Endodermal cell (in vitro differentiated cells): ENCODE measurements around the gene MMP3. TPM values are rescaled to one million over a fixed set of nuclear protein-coding genes. Genes with fewer than 3 reads are reported as not detected.

Source experiments
- DNase-seq: peaks from one replicate; pipeline ENCODE4 v3.0.0-alpha.2; 2017
- H3K27ac ChIP-seq: 2 replicates; pipeline ENCODE4 v1.5.1; 2013; ENCODE audit warnings: mild to moderate bottlenecking, low read depth, low read length, moderate library complexity
- H3K27me3 ChIP-seq: 2 replicates; pipeline ENCODE4 v1.6.1; 2013; ENCODE audit warnings: mild to moderate bottlenecking, low read length, moderate library complexity; ENCODE audit not compliant: insufficient read depth, control insufficient read depth, poor library complexity, severe bottlenecking
- H3K36me3 ChIP-seq: 2 replicates; pipeline ENCODE4 v1.7.0; 2013; ENCODE audit warnings: mild to moderate bottlenecking, low read length, moderate library complexity; ENCODE audit not compliant: control insufficient read depth, insufficient read depth
- H3K4me1 ChIP-seq: one replicate; pipeline ENCODE4 v1.7.0; 2013; ENCODE audit warnings: low read length; ENCODE audit not compliant: control insufficient read depth, insufficient read depth
- H3K4me3 ChIP-seq: 2 replicates; pipeline ENCODE4 v1.5.1; 2013; ENCODE audit warnings: mild to moderate bottlenecking, low read length, moderate library complexity
- H3K9ac ChIP-seq: 2 replicates; pipeline ENCODE4 v1.6.1; 2013; ENCODE audit warnings: mild to moderate bottlenecking, low read length, moderate library complexity; ENCODE audit not compliant: poor library complexity, severe bottlenecking; ENCODE audit errors: extremely low read depth
- H3K9me3 ChIP-seq: 2 replicates; pipeline ENCODE4 v1.6.1; 2013; ENCODE audit warnings: mild to moderate bottlenecking, low read length, moderate library complexity; ENCODE audit not compliant: control insufficient read depth
- H3K27ac Mint-ChIP-seq: 2 replicates; pipeline ENCODE4 v1.8.0; 2020; ENCODE audit warnings: mixed read lengths
- H3K27me3 Mint-ChIP-seq: 2 replicates; pipeline ENCODE4 v1.8.0; 2021; ENCODE audit warnings: mild to moderate bottlenecking, mixed read lengths; ENCODE audit not compliant: insufficient read depth
- H3K36me3 Mint-ChIP-seq: 2 replicates; pipeline ENCODE4 v1.8.0; 2020; ENCODE audit warnings: low read depth, mixed read lengths
- H3K4me1 Mint-ChIP-seq: 2 replicates; pipeline ENCODE4 v1.8.0; 2020; ENCODE audit warnings: mixed read lengths
- H3K4me3 Mint-ChIP-seq: 2 replicates; pipeline ENCODE4 v1.8.0; 2020; ENCODE audit warnings: mild to moderate bottlenecking, moderate library complexity, mixed read lengths
- H3K9me3 Mint-ChIP-seq: 2 replicates; pipeline ENCODE4 v1.8.0; 2020; ENCODE audit warnings: mild to moderate bottlenecking, mixed read lengths
- WGBS, 2 experiments: methylation state at CpG; one replicate each; pipeline versions ENCODE4 v1.1.5 to v1.1.7; 2013; ENCODE audit warnings: missing lambda C conversion rate in 2 of 2, mixed read lengths in 1 of 2; ENCODE audit not compliant: insufficient coverage in 1 of 2, insufficient read length in 1 of 2; 5-methylcytosine and 5-hydroxymethylcytosine counted together
- total RNA-seq, 2 donors: library from RNA; stranded (reverse); fragmentation: NEBNext Ultra II Directional in 1 of 2; extraction: Animal tissue kit (Norgen Biotek cat#: 25700) in 1 of 2; gene quantifications; 2 replicates in 1 of 2; 3 replicates in 1 of 2; pipeline ENCODE4 v1.2.1, GENCODE V29; 2021
- TF ChIP-seq, protein P1 (sequence below): fragments of 200-600 bp; sonication (generic); conservative IDR thresholded peaks from 2 replicates; pipeline ENCODE4 v1.5.0; 2021; ENCODE audit warnings: antibody characterized with exemption, mild to moderate bottlenecking

Gene MMP3
- total RNA-seq, 2 donors from 2014 or later, result not detected

DNA sequence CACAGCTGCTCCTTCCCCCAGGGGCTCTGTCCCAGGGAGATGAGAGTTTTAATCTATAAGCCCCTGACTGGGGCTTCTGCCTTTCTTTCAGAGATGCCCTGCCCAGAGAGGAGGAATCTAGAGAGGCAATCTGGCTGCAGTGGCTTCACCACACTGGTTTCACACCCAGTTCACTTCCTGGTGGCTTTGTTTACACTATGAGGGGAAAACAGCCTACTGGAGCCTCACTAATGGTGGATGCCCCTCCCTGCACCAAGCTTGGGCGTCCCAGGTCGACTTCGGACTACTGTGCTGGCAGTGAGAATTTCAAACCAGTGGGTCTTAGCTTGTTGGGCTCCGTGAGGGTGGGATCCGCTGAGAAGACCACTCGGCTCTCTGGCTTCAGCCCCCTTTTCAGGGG lies 23.9 kb downstream of the MMP3 start:
- no peak overlapping the region for H3K27ac Mint-ChIP-seq
- 84 to 88% methylated on average over 5 to 6 of the region's 6 CpGs for WGBS, 2 experiments
- H3K9me3 Mint-ChIP-seq, result peaks cover 12% of the 10 kb centered on the region

DNA sequence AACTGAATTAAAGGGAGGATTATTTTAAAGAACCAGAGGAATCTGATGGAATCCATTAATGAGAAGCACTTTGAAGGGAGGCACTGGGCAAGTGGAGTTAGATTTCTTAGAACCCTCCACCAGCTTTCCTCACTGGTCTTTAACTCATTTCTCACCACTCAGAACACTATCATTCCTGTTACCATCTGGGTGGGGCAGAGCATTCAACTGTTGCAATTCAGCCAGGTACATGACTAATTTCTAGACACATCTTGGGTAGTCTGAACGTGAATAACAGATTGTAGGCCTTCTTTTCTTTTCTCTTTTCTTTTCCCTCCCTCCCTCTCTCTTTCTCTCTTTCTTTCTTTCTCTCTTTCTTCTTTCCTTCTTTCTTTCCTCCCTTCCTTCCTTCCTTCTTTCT lies 29.9 kb downstream of the MMP3 start:
- 90 to 91% methylated on average over 1 of the region's 1 CpG for WGBS, 2 experiments
- H3K9me3 Mint-ChIP-seq, result peaks cover 13% of the 10 kb centered on the region
- H3K36me3 Mint-ChIP-seq, result no peaks in the 10 kb centered on the region
- Histone ChIP-seq H3K27me3 (no peaks in the 10 kb centered on the region), H3K36me3 (no peaks in the 10 kb centered on the region), H3K9ac (no peak overlapping the region), H3K9me3 (no peaks in the 10 kb centered on the region), H3K4me3 (no peak overlapping the region), H3K4me1 (no peaks in the 10 kb centered on the region), H3K27ac (no peak overlapping the region)
- no peak overlapping the region for H3K4me3 Mint-ChIP-seq
- DNase-seq, result no peak
- no peaks in the 10 kb centered on the region for H3K4me1 Mint-ChIP-seq
- no peak overlapping the region for H3K27ac Mint-ChIP-seq
- TF ChIP-seq, protein P1, sequence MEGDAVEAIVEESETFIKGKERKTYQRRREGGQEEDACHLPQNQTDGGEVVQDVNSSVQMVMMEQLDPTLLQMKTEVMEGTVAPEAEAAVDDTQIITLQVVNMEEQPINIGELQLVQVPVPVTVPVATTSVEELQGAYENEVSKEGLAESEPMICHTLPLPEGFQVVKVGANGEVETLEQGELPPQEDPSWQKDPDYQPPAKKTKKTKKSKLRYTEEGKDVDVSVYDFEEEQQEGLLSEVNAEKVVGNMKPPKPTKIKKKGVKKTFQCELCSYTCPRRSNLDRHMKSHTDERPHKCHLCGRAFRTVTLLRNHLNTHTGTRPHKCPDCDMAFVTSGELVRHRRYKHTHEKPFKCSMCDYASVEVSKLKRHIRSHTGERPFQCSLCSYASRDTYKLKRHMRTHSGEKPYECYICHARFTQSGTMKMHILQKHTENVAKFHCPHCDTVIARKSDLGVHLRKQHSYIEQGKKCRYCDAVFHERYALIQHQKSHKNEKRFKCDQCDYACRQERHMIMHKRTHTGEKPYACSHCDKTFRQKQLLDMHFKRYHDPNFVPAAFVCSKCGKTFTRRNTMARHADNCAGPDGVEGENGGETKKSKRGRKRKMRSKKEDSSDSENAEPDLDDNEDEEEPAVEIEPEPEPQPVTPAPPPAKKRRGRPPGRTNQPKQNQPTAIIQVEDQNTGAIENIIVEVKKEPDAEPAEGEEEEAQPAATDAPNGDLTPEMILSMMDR, result no peak
- H3K27me3 Mint-ChIP-seq, result no peaks in the 10 kb centered on the region

More for the DNA sequence above, 23.9 kb downstream of the MMP3 start:
- no peaks in the 10 kb centered on the region for H3K4me1 Mint-ChIP-seq
- H3K36me3 Mint-ChIP-seq, result no peaks in the 10 kb centered on the region
- Histone ChIP-seq H3K36me3 (no peaks in the 10 kb centered on the region), H3K4me1 (no peaks in the 10 kb centered on the region), H3K9me3 (peaks cover 8% of the 10 kb centered on the region), H3K27me3 (no peaks in the 10 kb centered on the region), H3K4me3 (no peak overlapping the region), H3K27ac (no peak overlapping the region), H3K9ac (no peak overlapping the region)
- DNase-seq, result no peak
- no peak overlapping the region for H3K4me3 Mint-ChIP-seq
- no peaks in the 10 kb centered on the region for H3K27me3 Mint-ChIP-seq
- TF ChIP-seq, protein P1, result no peak

DNA sequence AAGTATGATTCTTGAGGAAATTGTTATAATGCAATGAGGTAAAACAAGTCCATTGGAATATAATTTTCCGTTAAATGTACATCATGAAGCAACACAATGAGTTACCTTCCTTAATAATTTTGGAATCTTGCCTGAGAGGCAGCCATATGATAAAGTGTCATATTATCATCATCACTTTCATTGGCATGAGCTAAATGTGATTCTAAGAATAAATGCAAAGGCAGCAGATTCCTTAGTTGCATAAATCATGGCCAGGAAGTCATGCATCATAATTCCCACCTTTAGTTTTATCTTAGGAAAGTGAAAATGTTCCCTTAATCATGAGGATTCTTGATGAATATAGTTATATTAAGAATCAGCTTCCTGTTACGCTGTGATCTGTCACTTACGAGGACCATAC lies 31.2 kb downstream of the MMP3 start:
- no peak overlapping the region for H3K27ac ChIP-seq
- H3K4me3 ChIP-seq, result no peak overlapping the region
- Mint-ChIP-seq H3K9me3 (peaks cover 11% of the 10 kb centered on the region), H3K4me3 (no peak overlapping the region), H3K27ac (no peak overlapping the region), H3K36me3 (no peaks in the 10 kb centered on the region), H3K4me1 (peaks cover 5% of the 10 kb centered on the region), H3K27me3 (no peaks in the 10 kb centered on the region)
- TF ChIP-seq, protein P1, result no peak
- no peak for DNase-seq
- no peaks in the 10 kb centered on the region for H3K36me3 ChIP-seq
- no peaks in the 10 kb centered on the region for H3K4me1 ChIP-seq
- H3K9ac ChIP-seq, result no peak overlapping the region
- H3K27me3 ChIP-seq, result no peaks in the 10 kb centered on the region
- H3K9me3 ChIP-seq, result no peaks in the 10 kb centered on the region
- WGBS, 2 experiments, result 90 to 92% methylated on average over 2 to 3 of the region's 3 CpGs
